Mammary epithelial cell (primary cell): ENCODE measurements around the gene KDM5B.

Experiments
- EZH2 ChIP-seq: IDR thresholded peaks from 2 replicates; pipeline ENCODE4 v1.6.1; 2012; ENCODE audit warnings: low read length, inconsistent platforms, borderline replicate concordance
- TF ChIP-seq, protein P1 (sequence below), 2 donors: IDR thresholded peaks in 1 of 2; conservative IDR thresholded peaks in 1 of 2; 2 replicates each; pipeline ENCODE4 v1.5.1; 2011 to 2012; ENCODE audit warnings: inconsistent platforms in 2 of 2, low read length in 2 of 2, mild to moderate bottlenecking in 2 of 2, control low read depth in 1 of 2, low read depth in 1 of 2; ENCODE audit not compliant: insufficient read depth in 1 of 2; ENCODE audit errors: extremely low read depth in 1 of 2

GRCh38 chr1:202685641-202686040 is 122.6 kb downstream of the KDM5B start:
- TF ChIP-seq, protein P1, sequence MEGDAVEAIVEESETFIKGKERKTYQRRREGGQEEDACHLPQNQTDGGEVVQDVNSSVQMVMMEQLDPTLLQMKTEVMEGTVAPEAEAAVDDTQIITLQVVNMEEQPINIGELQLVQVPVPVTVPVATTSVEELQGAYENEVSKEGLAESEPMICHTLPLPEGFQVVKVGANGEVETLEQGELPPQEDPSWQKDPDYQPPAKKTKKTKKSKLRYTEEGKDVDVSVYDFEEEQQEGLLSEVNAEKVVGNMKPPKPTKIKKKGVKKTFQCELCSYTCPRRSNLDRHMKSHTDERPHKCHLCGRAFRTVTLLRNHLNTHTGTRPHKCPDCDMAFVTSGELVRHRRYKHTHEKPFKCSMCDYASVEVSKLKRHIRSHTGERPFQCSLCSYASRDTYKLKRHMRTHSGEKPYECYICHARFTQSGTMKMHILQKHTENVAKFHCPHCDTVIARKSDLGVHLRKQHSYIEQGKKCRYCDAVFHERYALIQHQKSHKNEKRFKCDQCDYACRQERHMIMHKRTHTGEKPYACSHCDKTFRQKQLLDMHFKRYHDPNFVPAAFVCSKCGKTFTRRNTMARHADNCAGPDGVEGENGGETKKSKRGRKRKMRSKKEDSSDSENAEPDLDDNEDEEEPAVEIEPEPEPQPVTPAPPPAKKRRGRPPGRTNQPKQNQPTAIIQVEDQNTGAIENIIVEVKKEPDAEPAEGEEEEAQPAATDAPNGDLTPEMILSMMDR (conservative IDR thresholded peaks at IDR 0.05 in 1 of 2, IDR thresholded peaks at IDR 0.05 in 1 of 2; ENCODE audit: extremely low read depth in 1 of 2, insufficient read depth in 1 of 2, low read depth in 1 of 2, low read length in 2 of 2): no peak
- no peak for TF ChIP-seq EZH2
